PC-3 (cell line): ENCODE data around the gene PLAGL2.

Source experiments
- CTCF ChIP-seq: fragments of 300-600 bp; sonication (generic); conservative IDR thresholded peaks from 2 replicates; pipeline ENCODE4 v1.5.1; 2017; ENCODE audit warnings: antibody characterized with exemption, low read depth, mild to moderate bottlenecking, low read length
- EZH2 ChIP-seq: fragments of 300-600 bp; sonication (generic); IDR thresholded peaks from one replicate; pipeline ENCODE4 v1.6.1; 2017; ENCODE audit warnings: antibody characterized with exemption, mild to moderate bottlenecking, low read length; ENCODE audit not compliant: unreplicated experiment

GRCh38 chr20:32236048-32236533 is 28.5 kb upstream of the PLAGL2 start:
- TF ChIP-seq CTCF (no peak), EZH2 (no peak)
